HEK293 (cell line): Measurements from ENCODE around the gene TAF5L.

Experiments used
- CTCF ChIA-PET: fragments of 350-600 bp; formaldehyde crosslinking; extraction: SDS; loops from one replicate; lab custom pipeline; 2021; ENCODE audit warnings: antibody characterized with exemption; lab: Yijun Ruan, JAX
- POLR2A ChIA-PET: fragments of 300-600 bp; formaldehyde crosslinking; extraction: SDS; loops from one replicate; lab custom pipeline; 2020; ENCODE audit warnings: antibody characterized with exemption, inconsistent platforms; lab: Yijun Ruan, JAX
- H3K27ac ChIP-seq: fragments of 200-500 bp; sonication (Bioruptor generic); 2 replicates; pipeline ENCODE4 v1.5.1; 2014; ENCODE audit warnings: low read depth, low read length, control low read depth, inconsistent platforms; ENCODE audit errors: extremely low read depth
- H3K36me3 ChIP-seq, 2 experiments: fragments of 200-500 bp in 1 of 2; sonication (Bioruptor generic) in 1 of 2; 1 replicate in 1 of 2; 2 replicates in 1 of 2; pipeline ENCODE4 v1.5.1; 2014 to 2017; ENCODE audit warnings: inconsistent platforms in 2 of 2, low read length in 2 of 2; ENCODE audit not compliant: control insufficient read depth in 2 of 2, insufficient read depth in 1 of 2
- H3K4me1 ChIP-seq: fragments of 200-500 bp; sonication (Bioruptor generic); 2 replicates; pipeline ENCODE4 v1.5.1; 2014; ENCODE audit warnings: mild to moderate bottlenecking, low read length, inconsistent platforms; ENCODE audit not compliant: control insufficient read depth, insufficient read depth
- H3K4me3 ChIP-seq: 2 replicates; pipeline ENCODE4 v1.5.1; 2011; ENCODE audit warnings: low read depth, mild to moderate bottlenecking, control low read depth, low read length, moderate library complexity
- H3K9me3 ChIP-seq: fragments of 200-500 bp; sonication (Bioruptor generic); 2 replicates; pipeline ENCODE4 v1.5.1; 2014; ENCODE audit warnings: low read depth, low read length, inconsistent platforms; ENCODE audit not compliant: control insufficient read depth, insufficient read depth
- OVOL3 ChIP-seq: fragments of 450-650 bp; formaldehyde crosslinking; IDR thresholded peaks from 2 replicates; pipeline ENCODE4 v1.5.1; 2016; ENCODE audit warnings: missing biosample characterization, missing genetic modification characterization
- SCRT2 ChIP-seq: fragments of 450-650 bp; formaldehyde crosslinking; IDR thresholded peaks from 2 replicates; pipeline ENCODE4 v1.5.1; 2016; ENCODE audit warnings: missing biosample characterization, missing genetic modification characterization
- SP7 ChIP-seq: fragments of 450-650 bp; formaldehyde crosslinking; IDR thresholded peaks from 2 replicates; pipeline ENCODE4 v1.5.1; 2016; ENCODE audit warnings: missing biosample characterization, missing genetic modification characterization
- YY1 ChIP-seq: fragments of 450-650 bp; formaldehyde crosslinking; IDR thresholded peaks from 2 replicates; pipeline ENCODE4 v1.5.1; 2018; ENCODE audit warnings: missing biosample characterization, missing genetic modification characterization
- ZNF274 ChIP-seq, 2 experiments: fragments of 200-500 bp in 1 of 2; fragments of 450-650 bp in 1 of 2; sonication (Bioruptor generic) in 1 of 2; formaldehyde crosslinking in 1 of 2; IDR thresholded peaks; 2 replicates each; pipeline versions ENCODE4 v1.5.1 to v1.6.1; 2014 to 2016; ENCODE audit warnings: borderline replicate concordance in 1 of 2, inconsistent platforms in 1 of 2, low read length in 1 of 2, missing biosample characterization in 1 of 2, missing genetic modification characterization in 1 of 2
- ZNF341 ChIP-seq: fragments of 450-650 bp; formaldehyde crosslinking; IDR thresholded peaks from 2 replicates; pipeline ENCODE4; 2016; ENCODE audit warnings: low read depth, missing biosample characterization, missing genetic modification characterization
- ZNF37A ChIP-seq: fragments of 450-650 bp; IDR thresholded peaks from 2 replicates; pipeline ENCODE4 v1.5.1; 2018; ENCODE audit warnings: missing biosample characterization, missing genetic modification characterization
- ZNF404 ChIP-seq: fragments of 450-650 bp; formaldehyde crosslinking; IDR thresholded peaks from 2 replicates; pipeline ENCODE4 v1.5.1; 2017; ENCODE audit warnings: missing biosample characterization, missing genetic modification characterization
- ZNF426 ChIP-seq: fragments of 450-650 bp; formaldehyde crosslinking; IDR thresholded peaks from 2 replicates; pipeline ENCODE4 v1.5.1; 2017; ENCODE audit warnings: missing biosample characterization, missing genetic modification characterization, mild to moderate bottlenecking, inconsistent platforms, moderate library complexity
- ZNF48 ChIP-seq: fragments of 450-650 bp; formaldehyde crosslinking; IDR thresholded peaks from 2 replicates; pipeline ENCODE4 v1.5.1; 2016; ENCODE audit warnings: missing biosample characterization, missing genetic modification characterization
- ZNF560 ChIP-seq: fragments of 450-650 bp; formaldehyde crosslinking; IDR thresholded peaks from 2 replicates; pipeline ENCODE4 v1.5.1; 2017; ENCODE audit warnings: missing biosample characterization, missing genetic modification characterization, borderline replicate concordance
- ZNF776 ChIP-seq: fragments of 450-650 bp; formaldehyde crosslinking; IDR thresholded peaks from 2 replicates; pipeline ENCODE4 v1.5.0; 2017; ENCODE audit warnings: missing biosample characterization, missing genetic modification characterization, borderline replicate concordance
- ZNF792 ChIP-seq: fragments of 450-650 bp; formaldehyde crosslinking; IDR thresholded peaks from 2 replicates; pipeline ENCODE4 v1.5.1; 2016; ENCODE audit warnings: missing biosample characterization, missing genetic modification characterization
- ZSCAN30 ChIP-seq: fragments of 450-650 bp; IDR thresholded peaks from 2 replicates; pipeline ENCODE4 v1.5.1; 2018; ENCODE audit warnings: missing biosample characterization, mild to moderate bottlenecking, missing genetic modification characterization, moderate library complexity
- TF ChIP-seq, protein P1 (sequence below): fragments of 450-650 bp; formaldehyde crosslinking; IDR thresholded peaks from 2 replicates; pipeline ENCODE4 v1.5.1; 2017; ENCODE audit warnings: missing biosample characterization, mild to moderate bottlenecking, missing genetic modification characterization, moderate library complexity
- TF ChIP-seq, protein P2 (sequence below): fragments of 450-650 bp; formaldehyde crosslinking; IDR thresholded peaks from 2 replicates; pipeline ENCODE4 v1.5.1; 2016; ENCODE audit warnings: missing biosample characterization, missing genetic modification characterization
- TF ChIP-seq, protein P3 (sequence below): fragments of 450-650 bp; formaldehyde crosslinking; IDR thresholded peaks from 2 replicates; pipeline ENCODE4 v1.5.1; 2016; ENCODE audit warnings: missing biosample characterization, missing genetic modification characterization
- TF ChIP-seq, protein P4 (sequence below): fragments of 450-650 bp; formaldehyde crosslinking; IDR thresholded peaks from 2 replicates; pipeline ENCODE4 v1.5.1; 2016; ENCODE audit warnings: missing biosample characterization, missing genetic modification characterization, borderline replicate concordance

The TAF5L gene

DNA sequence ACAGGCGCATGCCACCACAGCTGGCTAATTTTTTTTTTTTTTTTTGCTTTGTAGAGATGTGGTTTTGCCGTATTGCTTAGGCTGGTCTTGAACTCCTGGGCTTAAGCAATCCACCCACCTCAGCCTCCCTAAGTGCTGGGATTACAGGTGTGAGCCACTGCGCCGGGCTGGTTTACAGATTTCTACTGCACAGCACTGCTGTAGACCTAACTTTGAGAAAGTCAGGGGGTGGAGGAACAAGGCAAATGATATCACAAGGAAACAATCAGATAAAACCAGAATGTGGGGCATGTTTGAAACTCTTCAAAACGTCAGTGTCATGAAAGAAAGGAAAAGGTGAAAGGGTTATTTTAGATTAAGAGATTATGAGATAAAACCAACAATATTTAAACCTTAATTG, 45.4 kb upstream of the TAF5L start (continued):
- TF ChIP-seq ZNF560 (tag by site-specific recombination) = no peak
- TF ChIP-seq YY1 (tag by site-specific recombination) = no peak
- TF ChIP-seq ZNF792 = no peak

DNA sequence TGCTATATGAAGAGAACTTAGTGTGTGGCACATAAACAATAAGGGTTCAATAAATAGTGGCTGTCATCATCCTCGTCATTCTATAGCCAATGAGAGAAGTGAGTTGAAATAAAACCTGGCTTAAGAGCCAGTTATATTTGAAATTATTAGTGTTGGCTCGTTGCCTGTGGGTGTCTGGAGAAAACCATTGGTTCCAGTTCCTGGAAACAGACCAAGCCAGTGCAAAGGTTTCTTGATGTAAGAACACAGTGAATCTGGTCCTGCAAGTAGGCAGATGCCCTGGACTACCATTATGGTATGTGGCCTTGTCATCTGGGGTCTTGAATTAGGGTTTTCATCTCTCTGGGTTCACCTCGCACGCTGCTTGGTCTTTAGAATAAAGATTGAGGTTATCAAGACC, 43.4 kb upstream of the TAF5L start:
- Histone ChIP-seq H3K4me1 (no peaks in the 10 kb centered on the region), H3K36me3 (no peaks in the 10 kb centered on the region; a peak in 1 of 3 replicates), H3K4me3 (no peak overlapping the region), H3K27ac (no peak overlapping the region), H3K9me3 (no peaks in the 10 kb centered on the region)
- ChIA-PET POLR2A (no interaction called here), CTCF (interaction anchor here (1.0 kb wide), 1 partner anchor 10 kb away, joined by 4 read pairs; no protein-coding TSS in a partner anchor)
- TF ChIP-seq ZNF37A (tag by site-specific recombination) (no peak), SP7 (no peak), OVOL3 (tag by site-specific recombination) (no peak), ZNF776 (no peak), SCRT2 (tag by site-specific recombination) (no peak), ZNF404 (tag by site-specific recombination) (no peak), ZNF426 (tag by site-specific recombination) (no peak), ZNF274 (IDR thresholded peaks at IDR 0.05; ENCODE audit: low read length) (no peak), ZNF274 (tag by site-specific recombination; IDR thresholded peaks at IDR 0.05; ENCODE audit: borderline replicate concordance) (no peak), ZSCAN30 (no peak), ZNF341 (tag by site-specific recombination) (no peak), ZNF48 (tag by site-specific recombination) (no peak)
- TF ChIP-seq, protein P1, sequence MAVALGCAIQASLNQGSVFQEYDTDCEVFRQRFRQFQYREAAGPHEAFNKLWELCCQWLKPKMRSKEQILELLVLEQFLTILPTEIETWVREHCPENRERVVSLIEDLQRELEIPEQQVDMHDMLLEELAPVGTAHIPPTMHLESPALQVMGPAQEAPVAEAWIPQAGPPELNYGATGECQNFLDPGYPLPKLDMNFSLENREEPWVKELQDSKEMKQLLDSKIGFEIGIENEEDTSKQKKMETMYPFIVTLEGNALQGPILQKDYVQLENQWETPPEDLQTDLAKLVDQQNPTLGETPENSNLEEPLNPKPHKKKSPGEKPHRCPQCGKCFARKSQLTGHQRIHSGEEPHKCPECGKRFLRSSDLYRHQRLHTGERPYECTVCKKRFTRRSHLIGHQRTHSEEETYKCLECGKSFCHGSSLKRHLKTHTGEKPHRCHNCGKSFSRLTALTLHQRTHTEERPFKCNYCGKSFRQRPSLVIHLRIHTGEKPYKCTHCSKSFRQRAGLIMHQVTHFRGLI (tag by site-specific recombination) = no peak
- TF ChIP-seq, protein P2, sequence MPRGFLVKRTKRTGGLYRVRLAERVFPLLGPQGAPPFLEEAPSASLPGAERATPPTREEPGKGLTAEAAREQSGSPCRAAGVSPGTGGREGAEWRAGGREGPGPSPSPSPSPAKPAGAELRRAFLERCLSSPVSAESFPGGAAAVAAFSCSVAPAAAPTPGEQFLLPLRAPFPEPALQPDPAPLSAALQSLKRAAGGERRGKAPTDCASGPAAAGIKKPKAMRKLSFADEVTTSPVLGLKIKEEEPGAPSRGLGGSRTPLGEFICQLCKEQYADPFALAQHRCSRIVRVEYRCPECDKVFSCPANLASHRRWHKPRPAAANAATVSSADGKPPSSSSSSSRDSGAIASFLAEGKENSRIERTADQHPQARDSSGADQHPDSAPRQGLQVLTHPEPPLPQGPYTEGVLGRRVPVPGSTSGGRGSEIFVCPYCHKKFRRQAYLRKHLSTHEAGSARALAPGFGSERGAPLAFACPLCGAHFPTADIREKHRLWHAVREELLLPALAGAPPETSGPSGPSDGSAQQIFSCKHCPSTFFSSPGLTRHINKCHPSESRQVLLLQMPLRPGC (tag by site-specific recombination) = no peak
- TF ChIP-seq, protein P3, sequence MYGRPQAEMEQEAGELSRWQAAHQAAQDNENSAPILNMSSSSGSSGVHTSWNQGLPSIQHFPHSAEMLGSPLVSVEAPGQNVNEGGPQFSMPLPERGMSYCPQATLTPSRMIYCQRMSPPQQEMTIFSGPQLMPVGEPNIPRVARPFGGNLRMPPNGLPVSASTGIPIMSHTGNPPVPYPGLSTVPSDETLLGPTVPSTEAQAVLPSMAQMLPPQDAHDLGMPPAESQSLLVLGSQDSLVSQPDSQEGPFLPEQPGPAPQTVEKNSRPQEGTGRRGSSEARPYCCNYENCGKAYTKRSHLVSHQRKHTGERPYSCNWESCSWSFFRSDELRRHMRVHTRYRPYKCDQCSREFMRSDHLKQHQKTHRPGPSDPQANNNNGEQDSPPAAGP (tag by site-specific recombination) = no peak
- TF ChIP-seq, protein P4, sequence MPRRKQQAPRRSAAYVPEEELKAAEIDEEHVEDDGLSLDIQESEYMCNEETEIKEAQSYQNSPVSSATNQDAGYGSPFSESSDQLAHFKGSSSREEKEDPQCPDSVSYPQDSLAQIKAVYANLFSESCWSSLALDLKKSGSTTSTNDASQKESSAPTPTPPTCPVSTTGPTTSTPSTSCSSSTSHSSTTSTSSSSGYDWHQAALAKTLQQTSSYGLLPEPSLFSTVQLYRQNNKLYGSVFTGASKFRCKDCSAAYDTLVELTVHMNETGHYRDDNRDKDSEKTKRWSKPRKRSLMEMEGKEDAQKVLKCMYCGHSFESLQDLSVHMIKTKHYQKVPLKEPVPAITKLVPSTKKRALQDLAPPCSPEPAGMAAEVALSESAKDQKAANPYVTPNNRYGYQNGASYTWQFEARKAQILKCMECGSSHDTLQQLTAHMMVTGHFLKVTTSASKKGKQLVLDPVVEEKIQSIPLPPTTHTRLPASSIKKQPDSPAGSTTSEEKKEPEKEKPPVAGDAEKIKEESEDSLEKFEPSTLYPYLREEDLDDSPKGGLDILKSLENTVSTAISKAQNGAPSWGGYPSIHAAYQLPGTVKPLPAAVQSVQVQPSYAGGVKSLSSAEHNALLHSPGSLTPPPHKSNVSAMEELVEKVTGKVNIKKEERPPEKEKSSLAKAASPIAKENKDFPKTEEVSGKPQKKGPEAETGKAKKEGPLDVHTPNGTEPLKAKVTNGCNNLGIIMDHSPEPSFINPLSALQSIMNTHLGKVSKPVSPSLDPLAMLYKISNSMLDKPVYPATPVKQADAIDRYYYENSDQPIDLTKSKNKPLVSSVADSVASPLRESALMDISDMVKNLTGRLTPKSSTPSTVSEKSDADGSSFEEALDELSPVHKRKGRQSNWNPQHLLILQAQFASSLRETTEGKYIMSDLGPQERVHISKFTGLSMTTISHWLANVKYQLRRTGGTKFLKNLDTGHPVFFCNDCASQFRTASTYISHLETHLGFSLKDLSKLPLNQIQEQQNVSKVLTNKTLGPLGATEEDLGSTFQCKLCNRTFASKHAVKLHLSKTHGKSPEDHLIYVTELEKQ = no peak
